GM21528 (cell line): ENCODE measurements around the gene CBLL2.
"Not testable (repeated sequence)": the region's sequence is repeated elsewhere in the genome, so short reads cannot be mapped to it uniquely, and the experiment has no call there.

ENCODE experiments used
- ATAC-seq: cut with Tn5 transposase; IDR thresholded peaks from one replicate; pipeline ENCODE4 v1.9.1; 2021; ENCODE audit warnings: mild to moderate bottlenecking, moderate library complexity; ENCODE audit not compliant: unreplicated experiment, low FRiP score

CBLL2 gene

GRCh38 chrX:22272613-22273012 lies at the start of gene CBLL2:
TSS of gene CBLL2 (plus strand) at chrX:22272913. CDS start at chrX:22272992, 79 bp downstream.
- no peak for ATAC-seq

GRCh38 chrX:22234380-22234779 lies 38.3 kb upstream of the CBLL2 start:
- ATAC-seq: no peak

- ATAC-seq: no peak
These were observed 35.2 kb upstream of the CBLL2 start for GRCh38 chrX:22237479-22237878.

- ATAC-seq: no peak
These were observed 26.1 kb upstream of the CBLL2 start for GRCh38 chrX:22246620-22247019.

GRCh38 chrX:22247169-22247568 lies 25.5 kb upstream of the CBLL2 start:
- ATAC-seq: no peak

GRCh38 chrX:22248401-22248800 lies 24.3 kb upstream of the CBLL2 start:
- ATAC-seq: no peak

GRCh38 chrX:22249371-22249770 lies 23.3 kb upstream of the CBLL2 start:
- ATAC-seq: no peak

- no peak for ATAC-seq
These were observed 4.0 kb upstream of the CBLL2 start for GRCh38 chrX:22268706-22269105.

- no peak for ATAC-seq
These were observed 1.1 kb downstream of the CBLL2 start for GRCh38 chrX:22273714-22274317.

GRCh38 chrX:22276781-22277180 lies 4.1 kb downstream of the CBLL2 start:
- no peak for ATAC-seq

GRCh38 chrX:22278375-22278774 lies 5.7 kb downstream of the CBLL2 start:
- no peak for ATAC-seq

- ATAC-seq: not testable (repeated sequence)
These were observed 16.5 kb downstream of the CBLL2 start for GRCh38 chrX:22289209-22289608.

GRCh38 chrX:22296871-22297270 lies 24.2 kb downstream of the CBLL2 start:
- ATAC-seq: no peak

GRCh38 chrX:22300130-22300529 lies 27.4 kb downstream of the CBLL2 start:
- ATAC-seq: no peak

- ATAC-seq: no peak
These were observed 38.1 kb downstream of the CBLL2 start for GRCh38 chrX:22310779-22311178.

- ATAC-seq: no peak
These were observed 41.1 kb downstream of the CBLL2 start for GRCh38 chrX:22313766-22314165.

GRCh38 chrX:22314211-22314610 lies 41.5 kb downstream of the CBLL2 start:
- ATAC-seq: no peak

- ATAC-seq: no peak
These were observed 42.0 kb downstream of the CBLL2 start for GRCh38 chrX:22314692-22315091.

GRCh38 chrX:22315151-22315550 lies 42.4 kb downstream of the CBLL2 start:
- no peak for ATAC-seq

GRCh38 chrX:22320236-22320873 lies 47.6 kb downstream of the CBLL2 start:
- ATAC-seq: no peak

GRCh38 chrX:22323541-22323940 lies 50.8 kb downstream of the CBLL2 start:
- ATAC-seq: no peak
